Cardiac muscle cell (in vitro differentiated cells and primary cell): ENCODE data around the gene POLE4. TPM values are rescaled to one million over a fixed set of nuclear protein-coding genes. Genes with fewer than 3 reads are reported as not detected.

Experiments
- DNase-seq, 2 donors: peaks; one replicate each; pipeline versions ENCODE4 v3.0.0 to v3.0.0-alpha.2; 2010 to 2017; ENCODE audit warnings: low read depth in 1 of 2, low spot score in 1 of 2
- H3K27ac ChIP-seq: fragments of 200-600 bp; sonication (generic); 2 replicates; pipeline ENCODE4 v1.5.1; 2016
- H3K27me3 ChIP-seq: fragments of 200-600 bp; sonication (generic); 2 replicates; pipeline ENCODE4 v1.6.0; 2016; ENCODE audit warnings: control low read depth
- H3K36me3 ChIP-seq: fragments of 200-600 bp; sonication (generic); 2 replicates; pipeline ENCODE4 v1.5.1; 2016; ENCODE audit warnings: control low read depth
- H3K4me1 ChIP-seq: fragments of 200-600 bp; sonication (generic); 2 replicates; pipeline ENCODE4 v1.8.1; 2017; ENCODE audit warnings: low read depth, mild to moderate bottlenecking, mixed run types
- H3K4me3 ChIP-seq: fragments of 200-600 bp; sonication (generic); 2 replicates; pipeline ENCODE4 v1.5.1; 2016; ENCODE audit warnings: mild to moderate bottlenecking
- H3K9me3 ChIP-seq: fragments of 200-600 bp; sonication (generic); 2 replicates; pipeline ENCODE4 v1.5.1; 2017; ENCODE audit warnings: low read depth, mild to moderate bottlenecking, control low read depth
- polyA plus RNA-seq: library from polyadenylated mRNA; unstranded; fragments of >200 nt; fragmentation: Nextera tagmentation; extraction: Ambion mirVana; gene quantifications from 2 replicates; pipeline ENCODE4 v1.2.1, GENCODE V29; 2016
- total RNA-seq: library from RNA; depleted of rRNA; stranded (reverse); fragments of >200 nt; gene quantifications from 2 replicates; pipeline ENCODE4 v1.2.3, GENCODE V29; 2016
- TF ChIP-seq, protein P1 (sequence below): IDR thresholded peaks from 2 replicates; pipeline ENCODE4 v1.5.1; 2012; ENCODE audit warnings: low read depth, mild to moderate bottlenecking, low read length

POLE4 gene
- total and polyA plus RNA-seq, 2 experiments from 2014 or later, result 11.0 to 89.9 TPM

- no peak overlapping the region for H3K4me3 ChIP-seq
- TF ChIP-seq, protein P1, sequence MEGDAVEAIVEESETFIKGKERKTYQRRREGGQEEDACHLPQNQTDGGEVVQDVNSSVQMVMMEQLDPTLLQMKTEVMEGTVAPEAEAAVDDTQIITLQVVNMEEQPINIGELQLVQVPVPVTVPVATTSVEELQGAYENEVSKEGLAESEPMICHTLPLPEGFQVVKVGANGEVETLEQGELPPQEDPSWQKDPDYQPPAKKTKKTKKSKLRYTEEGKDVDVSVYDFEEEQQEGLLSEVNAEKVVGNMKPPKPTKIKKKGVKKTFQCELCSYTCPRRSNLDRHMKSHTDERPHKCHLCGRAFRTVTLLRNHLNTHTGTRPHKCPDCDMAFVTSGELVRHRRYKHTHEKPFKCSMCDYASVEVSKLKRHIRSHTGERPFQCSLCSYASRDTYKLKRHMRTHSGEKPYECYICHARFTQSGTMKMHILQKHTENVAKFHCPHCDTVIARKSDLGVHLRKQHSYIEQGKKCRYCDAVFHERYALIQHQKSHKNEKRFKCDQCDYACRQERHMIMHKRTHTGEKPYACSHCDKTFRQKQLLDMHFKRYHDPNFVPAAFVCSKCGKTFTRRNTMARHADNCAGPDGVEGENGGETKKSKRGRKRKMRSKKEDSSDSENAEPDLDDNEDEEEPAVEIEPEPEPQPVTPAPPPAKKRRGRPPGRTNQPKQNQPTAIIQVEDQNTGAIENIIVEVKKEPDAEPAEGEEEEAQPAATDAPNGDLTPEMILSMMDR, result no peak
- no peaks in the 10 kb centered on the region for H3K27me3 ChIP-seq
- H3K36me3 ChIP-seq, result no peaks in the 10 kb centered on the region
- H3K4me1 ChIP-seq, result no peaks in the 10 kb centered on the region
- H3K9me3 ChIP-seq, result no peaks in the 10 kb centered on the region
- H3K27ac ChIP-seq, result no peak overlapping the region
- no peak for DNase-seq
Observed at GRCh38 chr2:74983631-74984392, 25.4 kb downstream of the POLE4 start.

GRCh38 chr2:74984947-74985637 lies 26.6 kb downstream of the POLE4 start:
- TF ChIP-seq, protein P1, result no peak
- H3K9me3 ChIP-seq, result no peaks in the 10 kb centered on the region
- DNase-seq, result no peak
- no peak overlapping the region for H3K4me3 ChIP-seq
- no peaks in the 10 kb centered on the region for H3K36me3 ChIP-seq
- H3K4me1 ChIP-seq, result no peaks in the 10 kb centered on the region
- no peaks in the 10 kb centered on the region for H3K27me3 ChIP-seq
- no peak overlapping the region for H3K27ac ChIP-seq

GRCh38 chr2:74985978-74986609 lies 27.7 kb downstream of the POLE4 start:
- no peak overlapping the region for H3K4me3 ChIP-seq
- no peaks in the 10 kb centered on the region for H3K9me3 ChIP-seq
- no peaks in the 10 kb centered on the region for H3K36me3 ChIP-seq
- H3K4me1 ChIP-seq, result no peaks in the 10 kb centered on the region
- no peak overlapping the region for H3K27ac ChIP-seq
- DNase-seq, result no peak
- no peaks in the 10 kb centered on the region for H3K27me3 ChIP-seq
- TF ChIP-seq, protein P1, result no peak

DNA sequence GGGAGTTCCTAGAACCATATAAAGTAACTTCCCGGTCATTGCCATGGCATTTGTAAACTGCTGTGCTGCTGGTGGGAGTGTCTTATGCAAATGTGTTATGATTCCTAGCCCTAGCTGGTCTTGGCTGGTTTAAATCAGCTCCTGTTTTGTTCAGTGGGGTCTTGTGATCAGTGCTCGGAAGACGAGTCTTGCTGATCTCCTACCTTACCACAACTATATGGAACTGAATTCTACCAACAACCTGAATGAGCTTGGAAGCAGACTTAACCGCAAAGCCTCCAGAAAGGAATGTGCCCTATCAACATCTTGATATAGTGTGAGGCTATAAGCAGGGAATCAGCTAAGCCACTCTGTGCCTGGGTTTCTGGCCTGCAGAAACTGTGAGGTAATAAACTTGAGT lies 33.5 kb downstream of the POLE4 start:
- peak; percentile 31 to 97 for DNase-seq
- no peaks in the 10 kb centered on the region for H3K36me3 ChIP-seq
- no peak overlapping the region for H3K4me3 ChIP-seq
- no peaks in the 10 kb centered on the region for H3K9me3 ChIP-seq
- H3K27me3 ChIP-seq, result no peaks in the 10 kb centered on the region
- no peaks in the 10 kb centered on the region for H3K4me1 ChIP-seq
- peak overlapping the region; percentile 34 for H3K27ac ChIP-seq
- TF ChIP-seq, protein P1, result no peak

DNA sequence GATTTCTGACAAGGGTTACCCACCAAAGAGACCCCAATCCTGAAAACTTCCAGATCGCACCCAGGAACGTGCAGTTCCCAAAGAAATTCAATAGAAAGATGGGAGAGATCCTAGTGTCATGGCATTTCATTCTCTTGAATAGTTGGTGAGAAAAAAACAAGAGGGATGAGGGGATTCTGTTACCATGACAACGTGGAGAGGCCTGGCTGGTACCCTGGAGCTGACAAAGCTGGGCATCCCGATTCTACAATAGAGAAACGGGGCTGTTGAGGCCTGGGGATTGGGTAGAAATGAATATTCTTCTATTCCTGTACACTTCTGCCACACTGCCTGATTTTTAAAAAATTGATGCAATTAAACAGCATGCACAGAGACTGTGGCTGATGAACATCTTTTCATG lies 41.0 kb downstream of the POLE4 start:
- TF ChIP-seq, protein P1, result no peak
- Histone ChIP-seq H3K4me3 (no peak overlapping the region), H3K4me1 (no peaks in the 10 kb centered on the region), H3K9me3 (no peaks in the 10 kb centered on the region), H3K27ac (no peak overlapping the region), H3K27me3 (no peaks in the 10 kb centered on the region), H3K36me3 (no peaks in the 10 kb centered on the region)
- DNase-seq, result no peak
